HCT116 (cell line): ENCODE measurements around the gene TRABD. TPM values are rescaled to one million over a fixed set of nuclear protein-coding genes. Genes with fewer than 3 reads are reported as not detected.

Experiments used
- ATAC-seq: fragments of 200-7000 bp; cut with Tn5 transposase; 2 replicates; pipeline ENCODE4 v1.9.1; 2020; ENCODE audit warnings: mild to moderate bottlenecking, moderate library complexity
- BruUV-seq: library from RNA; stranded (reverse); fragments of 400-500 nt; replicated peaks from 2 replicates; lab custom pipeline; 2021; lab: Mats Ljungman, UMichigan
- CTCF ChIA-PET: fragments of 300-600 bp; sonication (Branson Sonifier 250); formaldehyde crosslinking; loops from one replicate; lab custom pipeline; 2021; ENCODE audit warnings: antibody characterized with exemption; lab: Charles Lee
- POLR2A ChIA-PET: fragments of 300-600, 350-600 bp; sonication (Branson Sonifier 250); formaldehyde crosslinking; loops from one replicate; lab custom pipeline; 2021; ENCODE audit warnings: antibody characterized with exemption; lab: Charles Lee
- RAD21 ChIA-PET, 2 experiments: fragments of 300-600 bp; sonication (Branson Sonifier 250); formaldehyde crosslinking; loops; one replicate each; lab custom pipeline; 2023; ENCODE audit warnings: low total read pairs in 2 of 2; ENCODE audit not compliant: uncharacterized antibody in 2 of 2, unreplicated experiment in 2 of 2, low non-redundant PET in 1 of 2; lab: Charles Lee
- DNase-seq: peaks from one replicate; pipeline ENCODE4 v3.0.0-alpha.2; 2010; ENCODE audit warnings: low read depth, low spot score
- H2AFZ ChIP-seq: fragments of 200-600 bp; shearing (Covaris generic), sonication (generic); 2 replicates; pipeline ENCODE4 v1.6.1; 2017; ENCODE audit warnings: low read depth, mixed run types, mixed read lengths, antibody characterized with exemption, low read length; ENCODE audit not compliant: poor library complexity, severe bottlenecking
- H3K27ac ChIP-seq: 2 replicates; pipeline ENCODE4 v1.5.1; 2012; ENCODE audit warnings: low read depth, low read length
- H3K27me3 ChIP-seq: fragments of 200-600 bp; sonication (generic); 2 replicates; pipeline ENCODE4 v1.6.1; 2016; ENCODE audit warnings: mixed run types, low read length, mixed read lengths; ENCODE audit not compliant: insufficient read depth
- H3K36me3 ChIP-seq, 2 experiments: fragments of 200-500 bp in 1 of 2; fragments of 200-600 bp in 1 of 2; sonication (Bioruptor generic) in 1 of 2; sonication (generic) in 1 of 2; 2 replicates each; pipeline versions ENCODE4 v1.5.1 to v1.6.1; 2014 to 2016; ENCODE audit warnings: low read length in 2 of 2, inconsistent platforms in 1 of 2, mixed read lengths in 1 of 2, mixed run types in 1 of 2; ENCODE audit not compliant: insufficient read depth in 2 of 2, control insufficient read depth in 1 of 2
- H3K4me1 ChIP-seq, 2 experiments: fragments of 200-600 bp in 1 of 2; sonication (generic) in 1 of 2; 2 replicates each; pipeline versions ENCODE4 v1.5.1 to v1.6.1; 2012 to 2017; ENCODE audit warnings: low read length in 2 of 2, inconsistent platforms in 1 of 2, mild to moderate bottlenecking in 1 of 2, mixed read lengths in 1 of 2, mixed run types in 1 of 2, moderate library complexity in 1 of 2; ENCODE audit not compliant: insufficient read depth in 2 of 2, control insufficient read depth in 1 of 2
- H3K4me2 ChIP-seq: fragments of 200-600 bp; sonication (generic); 2 replicates; pipeline ENCODE4 v1.6.1; 2017; ENCODE audit warnings: mixed run types, low read length, mixed read lengths
- H3K4me3 ChIP-seq, 2 experiments: fragments of 200-600 bp in 1 of 2; sonication (generic) in 1 of 2; replicated peaks in 1 of 2; 2 replicates each; pipeline ENCODE4 v1.5.1; 2011 to 2016; ENCODE audit warnings: low read length in 2 of 2, control low read depth in 1 of 2, low read depth in 1 of 2, mild to moderate bottlenecking in 1 of 2, mixed read lengths in 1 of 2, mixed run types in 1 of 2
- H3K79me2 ChIP-seq: fragments of 200-600 bp; sonication (generic); 2 replicates; pipeline ENCODE4 v1.6.1; 2017; ENCODE audit warnings: mild to moderate bottlenecking, mixed run types, low read length, moderate library complexity, mixed read lengths; ENCODE audit not compliant: insufficient read depth
- H3K9ac ChIP-seq: fragments of 200-600 bp; sonication (generic); 2 replicates; pipeline ENCODE4 v1.6.1; 2016; ENCODE audit warnings: low read length, mixed read lengths
- H3K9me2 ChIP-seq: fragments of 200-600 bp; sonication (generic), shearing (Covaris generic); 2 replicates; pipeline ENCODE4 v1.6.1; 2017; ENCODE audit warnings: mixed run types, mild to moderate bottlenecking, moderate library complexity; ENCODE audit not compliant: insufficient read depth
- H3K9me3 ChIP-seq, 2 experiments: fragments of 200-500 bp in 1 of 2; fragments of 200-600 bp in 1 of 2; sonication (Bioruptor generic) in 1 of 2; sonication (generic) in 1 of 2; 2 replicates each; pipeline ENCODE4 v1.6.1; 2014 to 2017; ENCODE audit warnings: low read length in 2 of 2, mixed read lengths in 2 of 2, inconsistent platforms in 1 of 2, low read depth in 1 of 2, mild to moderate bottlenecking in 1 of 2, mixed run types in 1 of 2, moderate library complexity in 1 of 2; ENCODE audit not compliant: control insufficient read depth in 1 of 2, insufficient read depth in 1 of 2
- H4K20me1 ChIP-seq: fragments of 200-600 bp; sonication (generic), shearing (Covaris generic); 2 replicates; pipeline ENCODE4 v1.6.1; 2017; ENCODE audit warnings: mixed run types, mild to moderate bottlenecking, moderate library complexity; ENCODE audit not compliant: insufficient read depth
- CBX3 ChIP-seq: IDR thresholded peaks from 2 replicates; pipeline ENCODE4 v1.6.1; 2012; ENCODE audit warnings: low read depth
- ELF1 ChIP-seq: IDR thresholded peaks from 2 replicates; pipeline ENCODE4 v1.6.1; 2012; ENCODE audit warnings: low read depth, borderline replicate concordance
- EZH2 ChIP-seq: fragments of 200-600 bp; sonication (generic); IDR thresholded peaks from 2 replicates; pipeline ENCODE4 v1.6.1; 2017; ENCODE audit warnings: antibody characterized with exemption, mixed run types
- MAX ChIP-seq: IDR thresholded peaks from 2 replicates; pipeline ENCODE4 v1.6.1; 2012
- RAD21 ChIP-seq: IDR thresholded peaks from 2 replicates; pipeline ENCODE4 v1.6.1; 2012; ENCODE audit warnings: low read depth, mild to moderate bottlenecking
- REST ChIP-seq: IDR thresholded peaks from 2 replicates; pipeline ENCODE4 v1.6.1; 2012; ENCODE audit warnings: low read depth
- SIN3A ChIP-seq: IDR thresholded peaks from 2 replicates; pipeline ENCODE4 v1.6.1; 2012; ENCODE audit warnings: low read depth
- SP1 ChIP-seq: IDR thresholded peaks from 2 replicates; pipeline ENCODE4 v1.6.1; 2012; ENCODE audit warnings: low read depth
- SRF ChIP-seq: IDR thresholded peaks from 2 replicates; pipeline ENCODE4 v1.6.1; 2012; ENCODE audit warnings: low read depth
- YY1 ChIP-seq: IDR thresholded peaks from 2 replicates; pipeline ENCODE4 v1.6.1; 2011; ENCODE audit warnings: low read length, low read depth, moderate library complexity, mild to moderate bottlenecking; ENCODE audit not compliant: insufficient replicate concordance; ENCODE audit errors: extremely low read depth
- ZFX ChIP-seq: fragments of 450-650 bp; IDR thresholded peaks from 2 replicates; pipeline ENCODE4 v1.6.1; 2017
- intact Hi-C: fragments of 100-400 bp; cut with micrococcal nuclease; formaldehyde crosslinking; loops from 2 replicates; pipeline ENCODE4 v1.10.0; 2022
- total RNA-seq: library from RNA; stranded (reverse); gene quantifications from one replicate; pipeline ENCODE4 v1.2.1, GENCODE V29; 2021; ENCODE audit not compliant: unreplicated experiment

Gene TRABD
- total RNA-seq, 1 experiment from 2014 or later: 90.3 TPM

- Histone ChIP-seq H3K4me3 (no peak overlapping the region), H3K79me2 (no peaks in the 10 kb centered on the region), H3K27ac (no peak overlapping the region), H2AFZ (no peak overlapping the region), H3K27me3 (no peaks in the 10 kb centered on the region), H3K9ac (no peak overlapping the region), H3K9me3 (no peaks in the 10 kb centered on the region), H4K20me1 (no peaks in the 10 kb centered on the region), H3K4me1 (no peaks in the 10 kb centered on the region), H3K4me2 (no peak overlapping the region), H3K36me3 (no peaks in the 10 kb centered on the region), H3K9me2 (no peaks in the 10 kb centered on the region)
- ChIA-PET POLR2A (no interaction called here), CTCF (interaction anchor here (0.6 kb wide), 1 partner anchor 11 kb away, joined by 3 read pairs; no protein-coding TSS in a partner anchor), RAD21 (no interaction called here)
- no TSS peak for BruUV-seq
- ATAC-seq (no peak), DNase-seq (no peak)
- intact Hi-C loops: no loop called here
- TF ChIP-seq CBX3 (no peak), ELF1 (no peak), SP1 (no peak), EZH2 (no peak), MAX (no peak), SRF (no peak), RAD21 (no peak), YY1 (no peak), ZFX (no peak), SIN3A (no peak), REST (no peak)
These were observed 11.1 kb upstream of the TRABD start for GRCh38 chr22:50174382-50175190.
